Measurements from ENCODE around the gene TMC8. TPM values are rescaled to one million over a fixed set of nuclear protein-coding genes. Genes with fewer than 3 reads are reported as not detected.

Gene TMC8
- total and polyA plus RNA-seq, 4 donors, result 1.3 to 14.5 (median 5.0) TPM

GRCh38 chr17:78125976-78126894, 4.3 kb upstream of the TMC8 start:
- Histone ChIP-seq H3K9me3 (ENCODE audit: control insufficient read depth in 4 of 4, low read length in 3 of 4) (no peaks in the 10 kb centered on the region), H3K36me3 (ENCODE audit: control insufficient read depth in 4 of 4, insufficient read depth in 3 of 4, low read depth in 1 of 4, low read length in 3 of 4) (peaks cover 0 to 3% (median 0%) of the 10 kb centered on the region in 4 donors), H3K4me3 (ENCODE audit: low read depth in 1 of 3, low read length in 3 of 3) (no peak overlapping the region), H3K4me1 (ENCODE audit: control insufficient read depth in 4 of 4, insufficient read depth in 4 of 4, low read length in 3 of 4) (peaks cover 3 to 41% (median 15%) of the 10 kb centered on the region in 4 donors), H3K27ac (ENCODE audit: low read depth in 1 of 2, low read length in 2 of 2) (no peak overlapping the region), H3K27me3 (ENCODE audit: control insufficient read depth in 4 of 4, insufficient read depth in 4 of 4, low read length in 3 of 4) (no peaks in the 10 kb centered on the region), H3K9ac (ENCODE audit: low read depth in 1 of 2, low read length in 2 of 2) (no peak overlapping the region)
- 70% methylated on average over 25 of the region's 25 CpGs for WGBS
- no peak for DNase-seq (ENCODE audit: low spot score)
- TF ChIP-seq, protein P1, sequence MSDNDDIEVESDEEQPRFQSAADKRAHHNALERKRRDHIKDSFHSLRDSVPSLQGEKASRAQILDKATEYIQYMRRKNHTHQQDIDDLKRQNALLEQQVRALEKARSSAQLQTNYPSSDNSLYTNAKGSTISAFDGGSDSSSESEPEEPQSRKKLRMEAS (IDR thresholded peaks at IDR 0.05), result no peak
- TF ChIP-seq HNF4A (conservative IDR thresholded peaks at IDR 0.05) (no peak), FOXA1 (IDR thresholded peaks at IDR 0.05) (no peak), NR2F2 (IDR thresholded peaks at IDR 0.05) (no peak), RXRA (IDR thresholded peaks at IDR 0.05) (no peak), HNF4G (IDR thresholded peaks at IDR 0.05) (no peak), JUND (IDR thresholded peaks at IDR 0.05) (no peak), ZBTB33 (IDR thresholded peaks at IDR 0.05) (no peak), SP1 (IDR thresholded peaks at IDR 0.05) (no peak), TAF1 (conservative IDR thresholded peaks at IDR 0.05) (no peak), EGR1 (IDR thresholded peaks at IDR 0.05; ENCODE audit: low read depth in 2 of 2) (no peak)

DNA sequence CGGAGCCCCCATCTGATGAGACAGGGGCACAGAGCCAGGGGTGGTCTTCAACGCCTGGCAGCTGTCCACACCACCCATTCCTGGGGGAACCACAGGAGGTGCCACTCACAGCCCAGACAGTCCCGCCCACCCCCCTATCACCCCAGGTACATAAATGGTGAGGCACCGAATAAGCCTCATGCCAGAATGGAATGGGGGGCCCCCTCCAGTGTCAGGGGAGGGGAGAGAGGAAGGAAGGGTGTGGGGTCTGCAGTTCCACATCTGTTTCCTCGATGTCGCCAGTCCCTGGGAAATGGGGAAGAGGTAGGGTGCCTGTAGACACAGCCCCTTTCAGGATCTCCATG, 3.7 kb upstream of the TMC8 start:
- 63% methylated on average over 6 of the region's 6 CpGs for WGBS
- DNase-seq (ENCODE audit: low spot score), result no peak
- Histone ChIP-seq H3K27me3 (ENCODE audit: control insufficient read depth in 4 of 4, insufficient read depth in 4 of 4, low read length in 3 of 4) (no peaks in the 10 kb centered on the region), H3K36me3 (ENCODE audit: control insufficient read depth in 4 of 4, insufficient read depth in 3 of 4, low read depth in 1 of 4, low read length in 3 of 4) (peaks cover 0 to 3% (median 0%) of the 10 kb centered on the region in 4 donors), H3K9ac (ENCODE audit: low read depth in 1 of 2, low read length in 2 of 2) (no peak overlapping the region), H3K27ac (ENCODE audit: low read depth in 1 of 2, low read length in 2 of 2) (peak overlapping the region; percentile 80 to 81), H3K9me3 (ENCODE audit: control insufficient read depth in 4 of 4, low read length in 3 of 4) (no peaks in the 10 kb centered on the region), H3K4me1 (ENCODE audit: control insufficient read depth in 4 of 4, insufficient read depth in 4 of 4, low read length in 3 of 4) (peaks cover 3 to 37% (median 15%) of the 10 kb centered on the region in 4 donors), H3K4me3 (ENCODE audit: low read depth in 1 of 3, low read length in 3 of 3) (no peak overlapping the region)
- no peak for TF ChIP-seq CTCF (IDR thresholded peaks at IDR 0.05; ENCODE audit: low read depth, low read length, missing input control)
- TF ChIP-seq NR2F2 (IDR thresholded peaks at IDR 0.05), result no peak
- TF ChIP-seq HNF4A (conservative IDR thresholded peaks at IDR 0.05), result no peak
- no peak for TF ChIP-seq RXRA (IDR thresholded peaks at IDR 0.05)
- TF ChIP-seq RAD21 (IDR thresholded peaks at IDR 0.05), result no peak

Measured in liver (tissue), 9 donors.